Tibial nerve (tissue), 3 donors: ENCODE results near the gene MDK.

Source experiments
- POLR2A ChIP-seq, 2 donors: fragments of 450-650 bp; IDR thresholded peaks; one replicate each; pipeline ENCODE4 v1.6.1; 2017; ENCODE audit warnings: antibody characterized with exemption in 2 of 2, mild to moderate bottlenecking in 2 of 2, moderate library complexity in 2 of 2
- TF ChIP-seq, protein P1 (sequence below), 5 experiments: fragments of 200-600 bp in 3 of 5; fragments of 450-650 bp in 2 of 5; sonication (generic) in 3 of 5; IDR thresholded peaks; one replicate each; pipeline ENCODE4 v1.5.1; 2016 to 2019; ENCODE audit warnings: antibody characterized with exemption in 5 of 5, mild to moderate bottlenecking in 3 of 5, moderate library complexity in 2 of 5

DNA sequence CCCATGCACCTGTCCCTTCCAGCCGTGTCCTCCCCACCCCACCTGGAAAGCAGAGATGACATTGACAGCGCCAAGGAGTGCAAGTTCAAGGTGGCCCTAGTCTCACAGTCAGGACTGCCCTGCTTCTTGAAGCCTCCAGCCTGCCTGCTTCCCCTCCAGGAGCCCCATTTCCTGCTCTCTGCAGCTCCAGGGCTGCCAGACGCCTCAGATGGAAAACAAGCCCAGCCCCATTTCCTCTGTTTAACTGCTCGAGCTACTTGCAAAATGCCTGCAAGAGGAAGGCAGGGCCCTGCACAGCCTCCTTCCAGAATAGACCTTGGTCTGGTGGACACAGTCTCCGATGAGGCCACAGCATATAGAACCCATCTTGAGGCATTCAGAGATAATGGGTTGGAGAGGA lies 39.2 kb upstream of the MDK start:
- TF ChIP-seq, protein P1, sequence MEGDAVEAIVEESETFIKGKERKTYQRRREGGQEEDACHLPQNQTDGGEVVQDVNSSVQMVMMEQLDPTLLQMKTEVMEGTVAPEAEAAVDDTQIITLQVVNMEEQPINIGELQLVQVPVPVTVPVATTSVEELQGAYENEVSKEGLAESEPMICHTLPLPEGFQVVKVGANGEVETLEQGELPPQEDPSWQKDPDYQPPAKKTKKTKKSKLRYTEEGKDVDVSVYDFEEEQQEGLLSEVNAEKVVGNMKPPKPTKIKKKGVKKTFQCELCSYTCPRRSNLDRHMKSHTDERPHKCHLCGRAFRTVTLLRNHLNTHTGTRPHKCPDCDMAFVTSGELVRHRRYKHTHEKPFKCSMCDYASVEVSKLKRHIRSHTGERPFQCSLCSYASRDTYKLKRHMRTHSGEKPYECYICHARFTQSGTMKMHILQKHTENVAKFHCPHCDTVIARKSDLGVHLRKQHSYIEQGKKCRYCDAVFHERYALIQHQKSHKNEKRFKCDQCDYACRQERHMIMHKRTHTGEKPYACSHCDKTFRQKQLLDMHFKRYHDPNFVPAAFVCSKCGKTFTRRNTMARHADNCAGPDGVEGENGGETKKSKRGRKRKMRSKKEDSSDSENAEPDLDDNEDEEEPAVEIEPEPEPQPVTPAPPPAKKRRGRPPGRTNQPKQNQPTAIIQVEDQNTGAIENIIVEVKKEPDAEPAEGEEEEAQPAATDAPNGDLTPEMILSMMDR (IDR thresholded peaks at IDR 0.05) = no peak
- TF ChIP-seq POLR2A (IDR thresholded peaks at IDR 0.05) = no peak
